ENCODE results near the gene IFIT5. TPM values are rescaled to one million over a fixed set of nuclear protein-coding genes. Genes with fewer than 3 reads are reported as not detected.

IFIT5 gene
- total RNA-seq, 1 donor from 2014 or later, result 9.1 TPM

DNA sequence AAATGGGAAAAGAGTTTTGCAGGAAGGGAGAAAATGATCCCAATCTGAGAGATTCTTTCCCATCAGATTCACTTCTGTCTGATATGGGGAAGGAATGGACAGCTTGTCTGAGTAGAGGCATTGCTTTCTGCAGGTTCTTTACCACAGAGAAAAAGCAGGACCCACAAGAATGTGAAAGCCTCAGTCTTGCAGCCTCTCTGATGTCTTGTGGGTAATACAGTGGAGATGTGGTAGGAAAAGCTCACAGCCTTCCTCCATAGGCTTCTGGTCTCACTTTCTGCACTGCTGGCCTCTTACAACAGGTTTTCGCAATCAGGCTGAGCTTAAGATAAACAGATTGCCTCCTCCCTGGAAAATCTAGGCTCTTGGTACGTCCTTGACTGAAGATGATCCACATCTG lies 21.4 kb upstream of the IFIT5 start:
- DNase-seq (ENCODE audit: extremely low spot score in 2 of 2), result peak; percentile 46 to 88
- H3K36me3 ChIP-seq, result no peaks in the 10 kb centered on the region
- no peaks in the 10 kb centered on the region for H3K9me3 ChIP-seq
- intact Hi-C loops (cut with DNase I), result no loop called here
- H3K27ac ChIP-seq, result peak overlapping the region; percentile 85
- TF ChIP-seq POLR2AphosphoS5 (IDR thresholded peaks at IDR 0.05; ENCODE audit: insufficient read depth in 1 of 2, low read depth in 1 of 2) (no peak), POLR2A (IDR thresholded peaks at IDR 0.05) (no peak)
- TF ChIP-seq, protein P1, sequence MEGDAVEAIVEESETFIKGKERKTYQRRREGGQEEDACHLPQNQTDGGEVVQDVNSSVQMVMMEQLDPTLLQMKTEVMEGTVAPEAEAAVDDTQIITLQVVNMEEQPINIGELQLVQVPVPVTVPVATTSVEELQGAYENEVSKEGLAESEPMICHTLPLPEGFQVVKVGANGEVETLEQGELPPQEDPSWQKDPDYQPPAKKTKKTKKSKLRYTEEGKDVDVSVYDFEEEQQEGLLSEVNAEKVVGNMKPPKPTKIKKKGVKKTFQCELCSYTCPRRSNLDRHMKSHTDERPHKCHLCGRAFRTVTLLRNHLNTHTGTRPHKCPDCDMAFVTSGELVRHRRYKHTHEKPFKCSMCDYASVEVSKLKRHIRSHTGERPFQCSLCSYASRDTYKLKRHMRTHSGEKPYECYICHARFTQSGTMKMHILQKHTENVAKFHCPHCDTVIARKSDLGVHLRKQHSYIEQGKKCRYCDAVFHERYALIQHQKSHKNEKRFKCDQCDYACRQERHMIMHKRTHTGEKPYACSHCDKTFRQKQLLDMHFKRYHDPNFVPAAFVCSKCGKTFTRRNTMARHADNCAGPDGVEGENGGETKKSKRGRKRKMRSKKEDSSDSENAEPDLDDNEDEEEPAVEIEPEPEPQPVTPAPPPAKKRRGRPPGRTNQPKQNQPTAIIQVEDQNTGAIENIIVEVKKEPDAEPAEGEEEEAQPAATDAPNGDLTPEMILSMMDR (IDR thresholded peaks at IDR 0.05), result no peak
- H3K4me3 ChIP-seq, result peak overlapping the region; percentile 48 to 57
- H3K27me3 ChIP-seq, result no peaks in the 10 kb centered on the region
- peaks cover 30% of the 10 kb centered on the region for H3K4me1 ChIP-seq

DNA sequence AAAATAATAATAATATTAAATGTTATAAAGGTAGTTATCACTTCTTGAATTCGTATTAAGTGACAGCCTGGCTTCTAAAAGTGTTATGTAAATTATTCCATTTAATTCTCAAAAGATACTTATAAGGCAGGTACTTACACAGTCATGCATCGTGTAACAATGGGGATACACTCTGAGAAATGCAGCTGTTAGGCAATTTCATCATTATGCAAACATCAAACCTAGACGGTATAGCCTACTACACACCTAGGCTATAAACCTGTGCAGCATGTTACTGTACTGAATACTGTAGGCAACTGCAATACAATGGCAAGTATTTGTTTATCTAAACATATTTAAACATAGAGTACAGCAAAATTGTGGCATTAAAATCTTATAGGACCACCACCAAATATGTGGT lies 20.5 kb upstream of the IFIT5 start:
- Histone ChIP-seq H3K4me1 (peaks cover 32% of the 10 kb centered on the region), H3K9me3 (no peaks in the 10 kb centered on the region), H3K4me3 (peak overlapping the region; percentile 48 to 57), H3K27me3 (no peaks in the 10 kb centered on the region), H3K27ac (peak overlapping the region; percentile 85), H3K36me3 (no peaks in the 10 kb centered on the region)
- TF ChIP-seq POLR2A (IDR thresholded peaks at IDR 0.05) (no peak), POLR2AphosphoS5 (IDR thresholded peaks at IDR 0.05; ENCODE audit: insufficient read depth in 1 of 2, low read depth in 1 of 2) (no peak)
- TF ChIP-seq, protein P1 (IDR thresholded peaks at IDR 0.05), result no peak
- intact Hi-C loops (cut with DNase I), result no loop called here
- no peak for DNase-seq (ENCODE audit: extremely low spot score in 2 of 2)

DNA sequence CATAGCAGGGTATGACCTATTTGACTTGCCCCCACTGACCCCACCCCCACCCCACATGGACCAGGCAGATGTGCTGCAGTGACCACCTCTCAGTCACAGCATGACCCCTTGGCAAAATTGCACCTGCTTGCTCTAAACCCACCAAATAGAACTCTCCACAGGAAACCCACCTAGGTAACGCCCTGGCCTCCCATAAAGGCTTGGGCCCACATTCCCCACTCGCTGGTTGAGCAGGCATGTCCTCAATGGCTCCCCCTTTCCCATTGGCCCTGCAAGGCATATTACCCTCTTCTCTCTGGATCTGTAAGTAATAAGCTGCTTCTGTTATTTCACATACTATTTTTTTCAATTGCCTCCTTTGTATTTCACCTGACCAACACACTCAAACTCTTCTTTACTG lies 19.2 kb upstream of the IFIT5 start:
- Histone ChIP-seq H3K4me3 (no peak overlapping the region), H3K27ac (no peak overlapping the region), H3K27me3 (no peaks in the 10 kb centered on the region), H3K4me1 (peaks cover 32% of the 10 kb centered on the region), H3K36me3 (no peaks in the 10 kb centered on the region), H3K9me3 (no peaks in the 10 kb centered on the region)
- TF ChIP-seq POLR2A (IDR thresholded peaks at IDR 0.05), result no peak
- TF ChIP-seq, protein P1 (IDR thresholded peaks at IDR 0.05), result no peak
- no peak for TF ChIP-seq POLR2AphosphoS5 (IDR thresholded peaks at IDR 0.05; ENCODE audit: insufficient read depth in 1 of 2, low read depth in 1 of 2)
- intact Hi-C loops (cut with DNase I), result no loop called here
- peak in 1 of 2 donors; percentile 80 for DNase-seq (ENCODE audit: extremely low spot score in 2 of 2)

DNA sequence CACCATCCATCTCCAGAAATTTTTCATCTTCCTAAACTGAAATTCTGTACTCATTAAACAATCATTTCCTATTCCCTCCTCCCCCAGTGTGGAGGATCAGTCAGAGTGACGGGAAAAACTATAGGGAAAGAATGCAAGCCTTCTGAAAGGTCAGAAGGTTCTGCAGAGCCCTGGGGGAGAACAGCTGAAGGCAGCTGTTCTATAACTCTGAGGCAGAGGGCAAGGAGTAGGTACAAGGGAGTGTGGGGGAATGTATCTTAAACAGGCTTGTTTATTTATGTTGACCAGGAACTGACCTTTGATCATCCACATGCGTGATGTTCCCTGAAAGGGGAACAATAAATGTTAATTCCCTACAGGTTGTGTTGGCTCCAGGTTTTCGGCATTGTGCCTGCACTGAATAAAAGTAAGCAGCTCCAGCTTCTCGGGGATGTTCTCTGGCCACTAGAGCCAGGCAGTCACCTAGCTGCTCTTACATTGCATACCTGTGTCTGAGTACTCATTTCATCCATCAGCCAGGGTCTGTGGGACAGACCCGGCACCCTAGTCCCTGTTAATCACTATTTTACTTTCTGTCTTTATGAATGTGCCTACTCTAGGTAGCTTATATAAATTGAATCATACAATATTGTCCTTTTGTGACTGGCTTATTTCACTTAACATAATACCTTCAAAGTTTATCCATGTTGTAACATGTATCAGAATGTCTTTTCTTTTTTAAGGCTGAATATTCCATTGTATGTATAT lies 16.2 kb upstream of the IFIT5 start:
- no peak overlapping the region for H3K4me3 ChIP-seq
- intact Hi-C loops (cut with DNase I), result no loop called here
- TF ChIP-seq, protein P1 (IDR thresholded peaks at IDR 0.05), result no peak
- TF ChIP-seq POLR2AphosphoS5 (IDR thresholded peaks at IDR 0.05; ENCODE audit: insufficient read depth in 1 of 2, low read depth in 1 of 2) (no peak), POLR2A (IDR thresholded peaks at IDR 0.05) (no peak)
- no peak overlapping the region for H3K27ac ChIP-seq
- H3K27me3 ChIP-seq, result no peaks in the 10 kb centered on the region
- no peaks in the 10 kb centered on the region for H3K9me3 ChIP-seq
- H3K36me3 ChIP-seq, result peaks cover 0 to 13% of the 10 kb centered on the region in 2 donors
- H3K4me1 ChIP-seq, result peaks cover 26% of the 10 kb centered on the region
- peak in 1 of 2 donors; percentile 6 for DNase-seq (ENCODE audit: extremely low spot score in 2 of 2)

DNA sequence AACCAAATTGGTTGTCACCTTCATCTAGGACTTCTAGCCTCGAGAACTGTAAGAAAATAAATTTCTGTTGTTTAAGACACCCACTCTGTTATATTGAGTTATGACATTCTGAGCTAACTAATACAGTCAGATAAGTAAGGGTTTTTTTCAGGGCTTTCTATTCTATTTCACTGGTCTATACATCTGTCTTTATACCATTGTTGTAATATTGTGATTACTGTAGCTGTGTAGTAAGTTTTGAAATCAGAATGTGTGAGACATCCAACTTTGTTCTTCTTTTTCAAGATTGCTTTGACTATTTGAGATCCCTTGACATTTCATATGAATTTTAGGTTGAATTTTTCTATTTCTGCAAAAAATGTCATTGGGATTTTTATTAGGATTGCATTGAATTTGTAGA lies 14.4 kb upstream of the IFIT5 start:
- H3K4me1 ChIP-seq, result peaks cover 9% of the 10 kb centered on the region
- no peaks in the 10 kb centered on the region for H3K9me3 ChIP-seq
- H3K36me3 ChIP-seq, result peaks cover 0 to 13% of the 10 kb centered on the region in 2 donors
- TF ChIP-seq POLR2A (IDR thresholded peaks at IDR 0.05) (no peak), POLR2AphosphoS5 (IDR thresholded peaks at IDR 0.05; ENCODE audit: insufficient read depth in 1 of 2, low read depth in 1 of 2) (no peak)
- TF ChIP-seq, protein P1 (IDR thresholded peaks at IDR 0.05), result no peak
- no peak overlapping the region for H3K27ac ChIP-seq
- no peak for DNase-seq (ENCODE audit: extremely low spot score in 2 of 2)
- intact Hi-C loops (cut with DNase I), result no loop called here
- H3K27me3 ChIP-seq, result no peaks in the 10 kb centered on the region
- H3K4me3 ChIP-seq, result no peak overlapping the region

All from vagina (tissue), 2 donors.